Panc1 (cell line): ENCODE data around the gene TRIOBP.

ENCODE experiments used
- POLR2AphosphoS5 ChIP-seq: IDR thresholded peaks from 2 replicates; pipeline ENCODE4 v1.6.1; 2012; ENCODE audit warnings: mild to moderate bottlenecking, low read depth, low read length, moderate library complexity
- REST ChIP-seq, 2 experiments: IDR thresholded peaks; 2 replicates each; pipeline ENCODE4 v1.6.1; 2011 to 2012; ENCODE audit warnings: low read depth in 2 of 2, control low read depth in 1 of 2, low read length in 1 of 2, mild to moderate bottlenecking in 1 of 2, moderate library complexity in 1 of 2; ENCODE audit not compliant: insufficient read depth in 1 of 2
- TF ChIP-seq, protein P1 (sequence below): fragments of 450-650 bp; IDR thresholded peaks from 2 replicates; pipeline ENCODE4 v1.5.1; 2017; ENCODE audit warnings: mild to moderate bottlenecking

- TF ChIP-seq, protein P1, sequence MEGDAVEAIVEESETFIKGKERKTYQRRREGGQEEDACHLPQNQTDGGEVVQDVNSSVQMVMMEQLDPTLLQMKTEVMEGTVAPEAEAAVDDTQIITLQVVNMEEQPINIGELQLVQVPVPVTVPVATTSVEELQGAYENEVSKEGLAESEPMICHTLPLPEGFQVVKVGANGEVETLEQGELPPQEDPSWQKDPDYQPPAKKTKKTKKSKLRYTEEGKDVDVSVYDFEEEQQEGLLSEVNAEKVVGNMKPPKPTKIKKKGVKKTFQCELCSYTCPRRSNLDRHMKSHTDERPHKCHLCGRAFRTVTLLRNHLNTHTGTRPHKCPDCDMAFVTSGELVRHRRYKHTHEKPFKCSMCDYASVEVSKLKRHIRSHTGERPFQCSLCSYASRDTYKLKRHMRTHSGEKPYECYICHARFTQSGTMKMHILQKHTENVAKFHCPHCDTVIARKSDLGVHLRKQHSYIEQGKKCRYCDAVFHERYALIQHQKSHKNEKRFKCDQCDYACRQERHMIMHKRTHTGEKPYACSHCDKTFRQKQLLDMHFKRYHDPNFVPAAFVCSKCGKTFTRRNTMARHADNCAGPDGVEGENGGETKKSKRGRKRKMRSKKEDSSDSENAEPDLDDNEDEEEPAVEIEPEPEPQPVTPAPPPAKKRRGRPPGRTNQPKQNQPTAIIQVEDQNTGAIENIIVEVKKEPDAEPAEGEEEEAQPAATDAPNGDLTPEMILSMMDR, result no peak
- TF ChIP-seq REST (IDR thresholded peaks at IDR 0.05; ENCODE audit: insufficient read depth in 1 of 2, low read depth in 2 of 2, low read length in 1 of 2) (no peak), POLR2AphosphoS5 (no peak)
Observed at GRCh38 chr22:37672920-37673455, 23.9 kb upstream of the TRIOBP start.
